Activated CD8-positive, alpha-beta memory T cell treated with anti-CD3 and anti-CD28 coated beads, Interleukin-2, amount 50 U/mL, for 1 hour (primary cell): ENCODE data around the gene MIA.
"Not testable (repeated sequence)": the region's sequence is repeated elsewhere in the genome, so short reads cannot be mapped to it uniquely, and the experiment has no call there.

Experiments
- DNase-seq: peaks from one replicate; pipeline ENCODE4 v3.0.0-alpha.2; 2020; ENCODE audit errors: extremely low read depth

MIA gene

DNA sequence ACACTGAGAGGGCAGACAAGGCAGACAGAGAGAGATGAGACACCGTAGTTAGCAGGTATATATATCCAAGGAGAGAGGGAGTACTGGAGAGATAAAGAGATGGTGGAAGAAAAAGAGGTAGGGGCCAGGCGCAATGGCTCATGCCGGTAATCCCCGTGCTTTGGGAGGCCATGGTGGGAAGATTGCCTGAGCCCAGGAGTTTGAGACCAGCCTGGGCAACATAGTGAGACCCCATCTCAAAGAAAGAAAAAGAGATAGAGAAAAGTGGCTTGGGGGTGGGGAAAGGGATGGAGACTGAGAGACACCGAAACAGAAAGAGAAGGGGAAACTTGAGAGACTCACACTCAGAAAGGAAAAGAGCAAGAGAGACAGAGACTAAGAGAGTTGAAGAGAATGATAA, 5.3 kb downstream of the MIA start:
- DNase-seq = no peak

GRCh38 chr19:40781140-40781539, 5.8 kb downstream of the MIA start:
- no peak for DNase-seq

DNA sequence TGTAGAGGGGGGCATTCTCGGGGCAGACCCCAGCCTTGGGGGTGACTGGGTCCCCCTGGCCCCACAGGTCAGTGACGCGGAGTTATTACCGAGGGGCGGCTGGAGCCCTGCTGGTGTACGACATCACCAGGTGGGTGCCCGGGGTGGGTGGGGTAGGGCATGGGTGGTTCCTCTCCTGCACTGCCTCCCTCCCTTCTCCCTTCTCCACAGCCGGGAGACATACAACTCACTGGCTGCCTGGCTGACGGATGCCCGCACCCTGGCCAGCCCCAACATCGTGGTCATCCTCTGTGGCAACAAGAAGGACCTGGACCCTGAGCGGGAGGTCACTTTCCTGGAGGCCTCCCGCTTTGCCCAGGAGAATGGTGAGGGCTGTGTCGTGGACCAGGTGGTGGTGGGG, 8.4 kb downstream of the MIA start:
- DNase-seq = no peak

- not testable (repeated sequence) for DNase-seq
Measured at GRCh38 chr19:40784146-40784545, 8.8 kb downstream of the MIA start.

GRCh38 chr19:40785526-40785925, 10.2 kb downstream of the MIA start:
- DNase-seq = no peak

DNA sequence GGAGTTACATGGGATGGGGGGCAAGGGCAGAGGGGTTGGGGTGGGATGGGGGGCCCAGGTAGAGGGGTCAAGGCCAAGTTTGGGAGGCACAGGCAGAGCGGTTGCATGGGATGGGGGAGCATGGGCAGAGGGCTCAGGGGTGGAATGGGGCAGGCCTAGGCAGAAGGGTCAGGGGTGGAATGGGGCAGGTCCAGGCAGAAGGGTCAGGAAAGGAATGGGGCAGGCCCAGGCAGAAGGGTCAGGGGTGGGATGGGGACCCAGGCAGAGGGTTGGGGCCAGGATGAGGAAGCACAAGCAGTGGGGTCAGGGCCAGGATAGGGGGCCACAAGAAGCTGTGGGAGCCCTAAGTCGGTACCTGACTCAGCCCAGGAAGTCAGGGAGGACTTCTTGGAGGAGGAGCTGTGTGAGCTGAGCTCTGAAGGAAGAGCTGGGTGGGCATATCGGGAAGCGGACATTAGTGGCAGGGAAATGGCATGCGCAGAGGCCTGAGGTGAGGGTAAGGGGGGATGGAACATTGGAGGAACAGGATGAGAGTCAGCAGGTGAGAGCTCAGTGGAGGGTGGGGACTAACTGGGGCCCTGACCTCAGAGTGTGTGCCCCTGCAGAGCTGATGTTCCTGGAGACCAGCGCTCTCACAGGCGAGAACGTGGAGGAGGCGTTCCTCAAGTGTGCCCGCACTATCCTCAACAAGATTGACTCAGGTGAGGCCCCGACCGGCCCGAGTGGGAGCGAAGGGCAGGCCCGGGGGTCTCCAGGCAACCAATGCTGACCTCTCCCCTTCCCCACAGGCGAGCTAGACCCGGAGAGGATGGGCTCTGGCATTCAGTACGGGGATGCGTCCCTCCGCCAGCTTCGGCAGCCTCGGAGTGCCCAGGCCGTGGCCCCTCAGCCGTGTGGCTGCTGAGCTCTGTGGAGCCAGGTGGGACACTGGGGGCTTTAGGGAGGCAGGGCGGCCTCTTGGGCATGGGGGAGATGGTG, 11.0 kb downstream of the MIA start:
- no peak for DNase-seq

GRCh38 chr19:40791349-40791748, 16.0 kb downstream of the MIA start:
- DNase-seq = no peak

- DNase-seq = no peak
Measured at GRCh38 chr19:40791996-40792395, 16.7 kb downstream of the MIA start.

GRCh38 chr19:40797166-40797962, 22.0 kb downstream of the MIA start:
- no peak for DNase-seq

GRCh38 chr19:40797963-40798682, 22.8 kb downstream of the MIA start:
- DNase-seq = peak; percentile 42

- peak; percentile 100 for DNase-seq
Measured at GRCh38 chr19:40798683-40799557, 23.6 kb downstream of the MIA start, which contains the start of gene EGLN2. Gene EGLN2 (plus strand): TSS chr19:40799191. CDS start chr19:40800573, 1,382 bp downstream.

- DNase-seq = no peak
Measured at GRCh38 chr19:40799558-40800338, 24.4 kb downstream of the MIA start.

- DNase-seq = no peak
Measured at GRCh38 chr19:40800339-40800996, 25.1 kb downstream of the MIA start.

DNA sequence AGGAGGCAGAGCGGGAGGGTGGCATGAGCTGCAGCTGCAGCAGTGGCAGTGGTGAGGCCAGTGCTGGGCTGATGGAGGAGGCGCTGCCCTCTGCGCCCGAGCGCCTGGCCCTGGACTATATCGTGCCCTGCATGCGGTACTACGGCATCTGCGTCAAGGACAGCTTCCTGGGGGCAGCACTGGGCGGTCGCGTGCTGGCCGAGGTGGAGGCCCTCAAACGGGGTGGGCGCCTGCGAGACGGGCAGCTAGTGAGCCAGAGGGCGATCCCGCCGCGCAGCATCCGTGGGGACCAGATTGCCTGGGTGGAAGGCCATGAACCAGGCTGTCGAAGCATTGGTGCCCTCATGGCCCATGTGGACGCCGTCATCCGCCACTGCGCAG, 25.7 kb downstream of the MIA start:
- no peak for DNase-seq

DNA sequence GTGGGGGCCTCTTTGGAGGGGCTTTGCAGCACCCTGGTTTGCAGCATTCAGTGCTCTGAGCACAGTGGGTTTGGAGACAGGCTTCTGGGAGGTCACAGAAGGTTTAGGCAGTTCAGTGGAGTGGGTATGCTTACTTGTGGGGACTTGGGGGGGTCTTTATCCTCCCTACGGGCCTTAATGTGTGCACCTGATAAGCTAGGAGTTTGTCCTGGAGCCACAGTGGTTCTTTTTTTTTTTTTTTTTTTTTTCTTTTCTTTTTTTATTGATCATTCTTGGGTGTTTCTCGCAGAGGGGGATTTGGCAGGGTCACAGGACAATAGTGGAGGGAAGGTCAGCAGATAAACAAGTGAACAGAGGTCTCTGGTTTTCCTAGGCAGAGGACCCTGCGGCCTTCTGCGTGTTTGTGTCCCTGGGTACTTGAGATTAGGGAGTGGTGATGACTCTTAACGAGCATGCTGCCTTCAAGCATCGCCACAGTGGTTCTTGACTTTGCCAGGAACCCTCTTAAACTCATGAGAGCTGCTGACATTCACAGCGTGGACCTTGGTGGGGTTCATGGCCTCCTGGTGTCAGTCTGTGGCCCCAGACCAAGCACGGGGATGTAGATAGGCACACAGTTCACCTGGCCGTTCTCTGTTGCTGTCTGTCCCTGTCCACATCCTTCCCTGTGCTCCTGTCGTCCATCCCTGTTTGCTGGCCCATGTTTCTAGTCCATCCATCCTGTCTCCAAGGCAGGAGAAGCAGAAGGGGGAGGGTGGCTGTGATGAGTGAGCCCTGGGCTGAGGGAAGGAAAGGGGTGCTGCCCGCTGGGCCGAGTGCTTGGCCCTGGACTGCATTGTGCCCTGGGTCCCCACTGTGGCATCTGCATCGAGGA, 26.3 kb downstream of the MIA start:
- DNase-seq = no peak

GRCh38 chr19:40802300-40803169, 27.2 kb downstream of the MIA start:
- DNase-seq = no peak

GRCh38 chr19:40803170-40803856, 28.0 kb downstream of the MIA start:
- DNase-seq = no peak
